ENCODE results near the gene CDRT4. TPM values are rescaled to one million over a fixed set of nuclear protein-coding genes. Genes with fewer than 3 reads are reported as not detected.
"Not testable (repeated sequence)": the region's sequence is repeated elsewhere in the genome, so short reads cannot be mapped to it uniquely, and the experiment has no call there.

Gene CDRT4
- total RNA-seq, result 10 to 100 TPM in 1 of 2 experiments, 1 to 10 TPM in 1; 8.0 to 10.6 TPM
- polyA plus RNA-seq, result 1 to 10 TPM in 2 of 3 donors, under 1 TPM in 1; 0.84 to 1.8 (median 1.5) TPM
- total RNA-seq, result 0.08 to 0.95 (median 0.31) reads per million in 6 experiments

- Mint-ChIP-seq H3K36me3 (peaks cover 2 to 12% (median 6%) of the 10 kb centered on the region in 3 donors), H3K9me3 (peaks cover 0 to 4% (median under 1%) of the 10 kb centered on the region in 9 donors), H3K4me3 (no peak within 1 kb of the TSS), H3K4me1 (peaks cover 0 to 3% (median 0%) of the 10 kb centered on the region in 4 donors), H3K27ac (no peak within 1 kb of the TSS), H3K27me3 (no peaks in the 10 kb centered on the region)
- POLR2A ChIA-PET, result no interaction called here
- ATAC-seq, result no peak
- no peak for DNase-seq
Measured at GRCh38 chr17:15467592-15467991, at the start of gene CDRT4. Gene CDRT4 (minus strand): TSS chr17:15467621. CDS start chr17:15440238, 27,383 bp downstream.

GRCh38 chr17:15516150-15516549 is 48.7 kb upstream of the CDRT4 start:
- Mint-ChIP-seq H3K27ac (no peak overlapping the region), H3K27me3 (no peaks in the 10 kb centered on the region), H3K4me3 (no peak overlapping the region), H3K9me3 (no peaks in the 10 kb centered on the region), H3K4me1 (peaks cover 0 to 7% (median 0%) of the 10 kb centered on the region in 4 donors), H3K36me3 (peaks cover 22 to 38% (median 28%) of the 10 kb centered on the region in 3 donors)
- DNase-seq, result no peak
- POLR2A ChIA-PET, result no interaction called here
- ATAC-seq, result no peak

GRCh38 chr17:15514469-15514868 is 47.0 kb upstream of the CDRT4 start:
- POLR2A ChIA-PET, result no interaction called here
- no peaks in the 10 kb centered on the region for H3K9me3 Mint-ChIP-seq
- no peak overlapping the region for H3K27ac Mint-ChIP-seq
- DNase-seq (no peak), ATAC-seq (no peak)
- H3K4me3 Mint-ChIP-seq, result no peak overlapping the region
- peaks cover 22 to 44% (median 36%) of the 10 kb centered on the region in 3 donors for H3K36me3 Mint-ChIP-seq
- no peaks in the 10 kb centered on the region for H3K27me3 Mint-ChIP-seq
- H3K4me1 Mint-ChIP-seq, result peaks cover 0 to 7% (median 0%) of the 10 kb centered on the region in 4 donors

- ATAC-seq (no peak), DNase-seq (no peak)
- Mint-ChIP-seq H3K27ac (no peak overlapping the region), H3K9me3 (no peaks in the 10 kb centered on the region), H3K4me3 (no peak overlapping the region), H3K4me1 (peaks cover 0 to 7% (median 0%) of the 10 kb centered on the region in 4 donors), H3K27me3 (no peaks in the 10 kb centered on the region), H3K36me3 (peaks cover 22 to 44% (median 37%) of the 10 kb centered on the region in 3 donors)
- POLR2A ChIA-PET, result no interaction called here
Measured at GRCh38 chr17:15513856-15514459, 46.5 kb upstream of the CDRT4 start.

- H3K27me3 Mint-ChIP-seq, result no peaks in the 10 kb centered on the region
- peaks cover 0 to 5% (median 0%) of the 10 kb centered on the region in 4 donors for H3K4me1 Mint-ChIP-seq
- no peaks in the 10 kb centered on the region for H3K9me3 Mint-ChIP-seq
- H3K36me3 Mint-ChIP-seq, result peaks cover 22 to 43% (median 39%) of the 10 kb centered on the region in 3 donors
- no peak for DNase-seq
- H3K4me3 Mint-ChIP-seq, result no peak overlapping the region
- peak overlapping the region in 1 of 10 donors; percentile 37 for H3K27ac Mint-ChIP-seq
- POLR2A ChIA-PET, result no interaction called here
- ATAC-seq, result no peak
Measured at GRCh38 chr17:15513058-15513791, 45.8 kb upstream of the CDRT4 start.

GRCh38 chr17:15512071-15512709 is 44.8 kb upstream of the CDRT4 start:
- no peak overlapping the region for H3K27ac Mint-ChIP-seq
- H3K9me3 Mint-ChIP-seq, result no peaks in the 10 kb centered on the region
- no peaks in the 10 kb centered on the region for H3K27me3 Mint-ChIP-seq
- H3K36me3 Mint-ChIP-seq, result peaks cover 18 to 46% (median 34%) of the 10 kb centered on the region in 3 donors
- POLR2A ChIA-PET, result no interaction called here
- DNase-seq (no peak), ATAC-seq (no peak)
- H3K4me3 Mint-ChIP-seq, result no peak overlapping the region
- H3K4me1 Mint-ChIP-seq, result peaks cover 0 to 5% (median 0%) of the 10 kb centered on the region in 4 donors

GRCh38 chr17:15511142-15511541 is 43.7 kb upstream of the CDRT4 start:
- Mint-ChIP-seq H3K27ac (no peak overlapping the region), H3K4me1 (peaks cover 0 to 5% (median 0%) of the 10 kb centered on the region in 4 donors), H3K27me3 (no peaks in the 10 kb centered on the region), H3K4me3 (no peak overlapping the region), H3K9me3 (no peaks in the 10 kb centered on the region), H3K36me3 (peaks cover 10 to 43% (median 33%) of the 10 kb centered on the region in 3 donors)
- DNase-seq, result no peak
- ATAC-seq, result no peak
- POLR2A ChIA-PET, result no interaction called here

- Mint-ChIP-seq H3K36me3 (peaks cover 2 to 36% (median 26%) of the 10 kb centered on the region in 3 donors), H3K4me3 (no peak overlapping the region), H3K27me3 (no peaks in the 10 kb centered on the region), H3K27ac (no peak overlapping the region), H3K4me1 (peaks cover 0 to 5% (median 0%) of the 10 kb centered on the region in 4 donors), H3K9me3 (no peaks in the 10 kb centered on the region)
- POLR2A ChIA-PET, result no interaction called here
- DNase-seq (no peak), ATAC-seq (no peak)
Measured at GRCh38 chr17:15510361-15510760, 42.9 kb upstream of the CDRT4 start.

GRCh38 chr17:15509095-15509494 is 41.7 kb upstream of the CDRT4 start:
- no peak overlapping the region for H3K27ac Mint-ChIP-seq
- H3K9me3 Mint-ChIP-seq, result no peaks in the 10 kb centered on the region
- peaks cover 0 to 29% (median 21%) of the 10 kb centered on the region in 3 donors for H3K36me3 Mint-ChIP-seq
- no peaks in the 10 kb centered on the region for H3K27me3 Mint-ChIP-seq
- POLR2A ChIA-PET, result no interaction called here
- ATAC-seq, result no peak
- H3K4me1 Mint-ChIP-seq, result peaks cover 0 to 2% (median 0%) of the 10 kb centered on the region in 4 donors
- no peak for DNase-seq
- no peak overlapping the region for H3K4me3 Mint-ChIP-seq

- H3K27ac Mint-ChIP-seq, result no peak overlapping the region
- no peak overlapping the region for H3K4me3 Mint-ChIP-seq
- peaks cover 3 to 5% (median 3%) of the 10 kb centered on the region in 4 donors for H3K4me1 Mint-ChIP-seq
- no peaks in the 10 kb centered on the region for H3K27me3 Mint-ChIP-seq
- H3K9me3 Mint-ChIP-seq, result no peaks in the 10 kb centered on the region
- ATAC-seq (no peak), DNase-seq (no peak)
- H3K36me3 Mint-ChIP-seq, result peaks cover 0 to 26% (median 21%) of the 10 kb centered on the region in 3 donors
- POLR2A ChIA-PET, result no interaction called here
Measured at GRCh38 chr17:15508466-15508865, 41.0 kb upstream of the CDRT4 start.

- POLR2A ChIA-PET, result no interaction called here
- DNase-seq, result no peak
- no peak for ATAC-seq
- Mint-ChIP-seq H3K27ac (no peak overlapping the region), H3K4me3 (no peak overlapping the region), H3K36me3 (peaks cover 0 to 26% (median 21%) of the 10 kb centered on the region in 3 donors), H3K4me1 (peaks cover 7 to 9% (median 8%) of the 10 kb centered on the region in 4 donors), H3K27me3 (no peaks in the 10 kb centered on the region), H3K9me3 (no peaks in the 10 kb centered on the region)
Measured at GRCh38 chr17:15507896-15508295, 40.5 kb upstream of the CDRT4 start.

GRCh38 chr17:15507001-15507400 is 39.6 kb upstream of the CDRT4 start:
- no peak for ATAC-seq
- POLR2A ChIA-PET, result no interaction called here

GRCh38 chr17:15505708-15506107 is 38.3 kb upstream of the CDRT4 start:
- POLR2A ChIA-PET, DNase-seq, H3K27me3 Mint-ChIP-seq, H3K4me3 Mint-ChIP-seq, H3K27ac Mint-ChIP-seq, H3K9me3 Mint-ChIP-seq, ATAC-seq: not testable (repeated sequence)
- H3K36me3 Mint-ChIP-seq, result peaks cover 0 to 30% (median 28%) of the 10 kb centered on the region in 3 donors
- peaks cover 10 to 14% (median 12%) of the 10 kb centered on the region in 4 donors for H3K4me1 Mint-ChIP-seq

More at GRCh38 chr17:15507001-15507400, 39.6 kb upstream of the CDRT4 start:
- Mint-ChIP-seq H3K4me1 (peaks cover 10 to 14% (median 12%) of the 10 kb centered on the region in 4 donors), H3K27me3 (peaks cover 0 to 3% (median 0%) of the 10 kb centered on the region in 5 donors), H3K4me3 (no peak overlapping the region), H3K27ac (no peak overlapping the region), H3K9me3 (no peaks in the 10 kb centered on the region), H3K36me3 (peaks cover 0 to 25% (median 24%) of the 10 kb centered on the region in 3 donors)
- DNase-seq, result no peak
